Stimulated activated CD8-positive, alpha-beta memory T cell treated with anti-CD3 and anti-CD28 coated beads, Interleukin-12 subunit alpha, Interleukin-12 subunit beta, amount 100 ng/mL, for 24 hours (primary cell): ENCODE results near the gene UQCRC2.
"Not testable (repeated sequence)": the region's sequence is repeated elsewhere in the genome, so short reads cannot be mapped to it uniquely, and the experiment has no call there.

Experiments used
- DNase-seq: peaks from one replicate; pipeline ENCODE4 v3.0.0-alpha.2; 2020; ENCODE audit errors: extremely low read depth

Gene UQCRC2

GRCh38 chr16:21952793-21953540 lies at the start of gene UQCRC2:
Gene UQCRC2 (plus strand): TSS chr16:21953361. CDS start chr16:21953424, 63 bp downstream.
- DNase-seq: peak; percentile 74

GRCh38 chr16:21932650-21933049 lies 20.5 kb upstream of the UQCRC2 start:
- not testable (repeated sequence) for DNase-seq

GRCh38 chr16:21933316-21933715 lies 19.8 kb upstream of the UQCRC2 start:
- DNase-seq: not testable (repeated sequence)

GRCh38 chr16:21933790-21934189 lies 19.4 kb upstream of the UQCRC2 start:
- not testable (repeated sequence) for DNase-seq

GRCh38 chr16:21936216-21936615 lies 16.9 kb upstream of the UQCRC2 start:
- DNase-seq: not testable (repeated sequence)

- no peak for DNase-seq
These were observed 15.8 kb upstream of the UQCRC2 start for GRCh38 chr16:21937336-21937829.

GRCh38 chr16:21940570-21940969 lies 12.6 kb upstream of the UQCRC2 start:
- DNase-seq: no peak

GRCh38 chr16:21943571-21943970 lies 9.6 kb upstream of the UQCRC2 start:
- no peak for DNase-seq

GRCh38 chr16:21946889-21947635 lies 6.1 kb upstream of the UQCRC2 start:
- DNase-seq: no peak

GRCh38 chr16:21949713-21950260 lies 3.4 kb upstream of the UQCRC2 start:
- no peak for DNase-seq

- DNase-seq: no peak
These were observed 2.2 kb upstream of the UQCRC2 start for GRCh38 chr16:21950782-21951521.

GRCh38 chr16:21952040-21952792 lies 945 bp upstream of the UQCRC2 start:
- peak; percentile 44 for DNase-seq

GRCh38 chr16:21953541-21953902 lies 361 bp downstream of the UQCRC2 start:
- DNase-seq: no peak

- no peak for DNase-seq
These were observed 4.7 kb downstream of the UQCRC2 start for GRCh38 chr16:21957714-21958346.

- DNase-seq: no peak
These were observed 5.9 kb downstream of the UQCRC2 start for GRCh38 chr16:21959050-21959449.

- DNase-seq: no peak
These were observed 9.3 kb downstream of the UQCRC2 start for GRCh38 chr16:21962475-21962874.

- no peak for DNase-seq
These were observed 10.7 kb downstream of the UQCRC2 start for GRCh38 chr16:21963887-21964286.

GRCh38 chr16:21964353-21964752 lies 11.2 kb downstream of the UQCRC2 start:
- DNase-seq: no peak

- DNase-seq: no peak
These were observed 18.7 kb downstream of the UQCRC2 start for GRCh38 chr16:21971856-21972255.

GRCh38 chr16:21973945-21974344 lies 20.8 kb downstream of the UQCRC2 start:
- DNase-seq: no peak

- DNase-seq: no peak
These were observed 26.9 kb downstream of the UQCRC2 start for GRCh38 chr16:21980032-21980431.
